Fibroblast of skin of abdomen (primary cell): Measurements from ENCODE around the gene ITGB3BP.
A peak's percentile ranks its signal among the peaks of the same experiment; 100 is the strongest.

Source experiments
- DNase-seq: peaks from one replicate; pipeline ENCODE4 v3.0.0-alpha.2; 2013

The ITGB3BP gene

GRCh38 chr1:63414691-63415365 lies 108.2 kb downstream of the ITGB3BP start:
- DNase-seq: no peak

GRCh38 chr1:63413394-63413793 lies 109.6 kb downstream of the ITGB3BP start:
- no peak for DNase-seq

GRCh38 chr1:63411066-63411465 lies 112.0 kb downstream of the ITGB3BP start:
- DNase-seq: no peak

GRCh38 chr1:63408331-63408730 lies 114.7 kb downstream of the ITGB3BP start:
- DNase-seq: peak; percentile 28

- DNase-seq: no peak
These were observed 116.0 kb downstream of the ITGB3BP start for GRCh38 chr1:63407002-63407401.

GRCh38 chr1:63405987-63406386 lies 117.0 kb downstream of the ITGB3BP start:
- no peak for DNase-seq

GRCh38 chr1:63405021-63405420 lies 118.0 kb downstream of the ITGB3BP start:
- no peak for DNase-seq

- no peak for DNase-seq
These were observed 119.6 kb downstream of the ITGB3BP start for GRCh38 chr1:63403386-63403785.

GRCh38 chr1:63401945-63402344 lies 121.1 kb downstream of the ITGB3BP start:
- no peak for DNase-seq
